Brain microvascular endothelial cell (primary cell): Measurements from ENCODE around the gene MACROD1.
A peak's percentile ranks its signal among the peaks of the same experiment; 100 is the strongest.

ENCODE experiments used
- DNase-seq: peaks from one replicate; pipeline ENCODE4 v3.0.0-alpha.2; 2020
- H3K27ac ChIP-seq: fragments of 250-450 bp; sonication (Bioruptor Pico); 2 replicates; pipeline ENCODE4 v1.5.1; 2020; ENCODE audit warnings: mild to moderate bottlenecking, moderate library complexity
- H3K27me3 ChIP-seq: fragments of 250-450 bp; sonication (Bioruptor Pico); replicated peaks from 2 replicates; pipeline ENCODE4 v1.5.1; 2020; ENCODE audit warnings: mild to moderate bottlenecking
- H3K36me3 ChIP-seq: fragments of 250-450 bp; sonication (Bioruptor Pico); replicated peaks from 2 replicates; pipeline ENCODE4 v1.5.1; 2020; ENCODE audit warnings: mild to moderate bottlenecking
- H3K4me3 ChIP-seq: 2 replicates; pipeline ENCODE4 v1.5.1; 2011; ENCODE audit warnings: low read depth, mild to moderate bottlenecking, control low read depth, low read length, moderate library complexity
- CTCF ChIP-seq: IDR thresholded peaks from 2 replicates; pipeline ENCODE4 v1.5.1; 2011; ENCODE audit warnings: low read depth, mild to moderate bottlenecking, moderate library complexity, low read length, control low read depth, inconsistent platforms; ENCODE audit errors: missing control alignments
- in situ Hi-C: cut with HindIII; loops from 2 replicates; pipeline ENCODE4 v1.10.0; 2017; ENCODE audit warnings: low sequenced_read_pairs, low pct_ligation_motif_present

Gene MACROD1

GRCh38 chr11:64192434-64192833, 26.5 kb upstream of the MACROD1 start:
- no peaks in the 10 kb centered on the region for H3K27me3 ChIP-seq
- DNase-seq, result no peak
- no peak overlapping the region for H3K4me3 ChIP-seq
- peaks cover 61% of the 10 kb centered on the region for H3K36me3 ChIP-seq
- TF ChIP-seq CTCF, result no peak
- in situ Hi-C loops, result no loop called here
- H3K27ac ChIP-seq, result no peak overlapping the region

GRCh38 chr11:64186492-64187165, 20.7 kb upstream of the MACROD1 start:
- DNase-seq, result no peak

GRCh38 chr11:64185693-64186491, 20.0 kb upstream of the MACROD1 start, which contains the start of gene STIP1:
TSS of gene STIP1 (plus strand) at chr11:64186171. CDS start at chr11:64186262, 91 bp downstream.
- Histone ChIP-seq H3K27me3 (no peaks in the 10 kb centered on the region), H3K36me3 (peaks cover 10% of the 10 kb centered on the region), H3K4me3 (peak within 1 kb of the TSS; percentile 69), H3K27ac (peak within 1 kb of the TSS; percentile 85)
- peak; percentile 100 for DNase-seq
- TF ChIP-seq CTCF, result peak; percentile 63
- in situ Hi-C loops, result no loop called here

More at GRCh38 chr11:64186492-64187165, 20.7 kb upstream of the MACROD1 start:
- Histone ChIP-seq H3K27ac (no peak overlapping the region), H3K27me3 (no peaks in the 10 kb centered on the region), H3K36me3 (peaks cover 10% of the 10 kb centered on the region), H3K4me3 (no peak overlapping the region)
- in situ Hi-C loops, result no loop called here
- TF ChIP-seq CTCF, result no peak

GRCh38 chr11:64185175-64185692, 19.3 kb upstream of the MACROD1 start:
- in situ Hi-C loops, result no loop called here
- Histone ChIP-seq H3K36me3 (peaks cover 4% of the 10 kb centered on the region), H3K27ac (peak overlapping the region; percentile 85), H3K4me3 (peak overlapping the region; percentile 69), H3K27me3 (no peaks in the 10 kb centered on the region)
- peak; percentile 55 for TF ChIP-seq CTCF
- DNase-seq, result peak; percentile 80

GRCh38 chr11:64183890-64184289, 18.0 kb upstream of the MACROD1 start:
- Histone ChIP-seq H3K4me3 (no peak overlapping the region), H3K36me3 (peaks cover 4% of the 10 kb centered on the region), H3K27me3 (no peaks in the 10 kb centered on the region), H3K27ac (no peak overlapping the region)
- DNase-seq, result no peak
- no peak for TF ChIP-seq CTCF
- in situ Hi-C loops, result no loop called here
